Stomach smooth muscle (tissue), 2 donors: ENCODE results near the gene TMEM109.
"Not testable (repeated sequence)": the region's sequence is repeated elsewhere in the genome, so short reads cannot be mapped to it uniquely, and the experiment has no call there.

ENCODE experiments used
- H3K27ac ChIP-seq: one replicate; pipeline ENCODE4 v1.7.0; 2013; ENCODE audit warnings: mild to moderate bottlenecking, low read length, inconsistent platforms
- H3K27me3 ChIP-seq, 2 donors: one replicate each; pipeline ENCODE4 v1.7.0; 2013; ENCODE audit warnings: low read length in 2 of 2; ENCODE audit not compliant: insufficient read depth in 2 of 2, control insufficient read depth in 1 of 2
- H3K36me3 ChIP-seq, 2 donors: one replicate each; pipeline ENCODE4 v1.7.0; 2013; ENCODE audit warnings: low read length in 2 of 2; ENCODE audit not compliant: control insufficient read depth in 2 of 2, insufficient read depth in 2 of 2
- H3K4me1 ChIP-seq: one replicate; pipeline ENCODE4 v1.7.0; 2013; ENCODE audit warnings: low read length; ENCODE audit not compliant: control insufficient read depth, insufficient read depth
- H3K4me3 ChIP-seq, 2 donors: one replicate each; pipeline ENCODE4 v1.7.0; 2013; ENCODE audit warnings: low read length in 2 of 2
- H3K9ac ChIP-seq, 2 donors: one replicate each; pipeline ENCODE4 v1.7.0; 2013; ENCODE audit warnings: low read length in 2 of 2, mild to moderate bottlenecking in 1 of 2
- H3K9me3 ChIP-seq, 2 donors: one replicate each; pipeline ENCODE4 v1.7.0; 2013; ENCODE audit warnings: low read length in 2 of 2; ENCODE audit not compliant: control insufficient read depth in 2 of 2
- donor health status: healthy.
- donor health status: Pancreatic carcinoma.

The TMEM109 gene

GRCh38 chr11:60900673-60901404, 13.1 kb upstream of the TMEM109 start:
- Histone ChIP-seq H3K27ac (no peak overlapping the region), H3K36me3 (peaks cover 58 to 67% of the 10 kb centered on the region in 2 donors), H3K27me3 (no peaks in the 10 kb centered on the region), H3K9me3 (no peaks in the 10 kb centered on the region), H3K4me1 (peaks cover 20% of the 10 kb centered on the region), H3K9ac (no peak overlapping the region), H3K4me3 (no peak overlapping the region)

- Histone ChIP-seq H3K27me3 (no peaks in the 10 kb centered on the region), H3K27ac (no peak overlapping the region), H3K4me1 (peaks cover 28% of the 10 kb centered on the region), H3K4me3 (no peak overlapping the region), H3K9me3 (no peaks in the 10 kb centered on the region), H3K9ac (no peak overlapping the region), H3K36me3 (peaks cover 44 to 53% of the 10 kb centered on the region in 2 donors)
Observed at GRCh38 chr11:60902625-60903024, 11.3 kb upstream of the TMEM109 start.

DNA sequence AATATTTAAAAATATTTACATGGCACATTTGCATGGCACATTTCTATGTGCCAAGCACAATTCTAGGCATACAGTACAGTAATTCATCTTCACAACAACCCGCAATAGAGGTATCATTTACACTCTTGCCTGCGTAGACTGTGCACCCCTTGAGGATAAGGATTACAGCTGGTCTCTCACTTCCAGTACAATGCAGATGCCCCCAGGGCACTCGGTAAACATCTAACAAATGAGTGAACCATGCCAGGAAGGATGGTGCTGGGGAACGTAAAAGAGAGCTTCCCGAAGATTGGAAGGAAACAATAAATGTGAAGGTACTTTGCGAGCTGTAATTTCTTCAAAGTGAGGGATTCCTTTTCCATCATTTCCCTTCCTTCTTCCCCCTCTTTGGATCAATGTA, 8.9 kb upstream of the TMEM109 start:
- H3K27ac ChIP-seq = no peak overlapping the region
- no peaks in the 10 kb centered on the region for H3K9me3 ChIP-seq
- H3K27me3 ChIP-seq = no peaks in the 10 kb centered on the region
- peaks cover 28% of the 10 kb centered on the region for H3K4me1 ChIP-seq
- peaks cover 26 to 33% of the 10 kb centered on the region in 2 donors for H3K36me3 ChIP-seq
- H3K9ac ChIP-seq = peak overlapping the region; percentile 84 to 90
- peak overlapping the region; percentile 88 to 93 for H3K4me3 ChIP-seq

DNA sequence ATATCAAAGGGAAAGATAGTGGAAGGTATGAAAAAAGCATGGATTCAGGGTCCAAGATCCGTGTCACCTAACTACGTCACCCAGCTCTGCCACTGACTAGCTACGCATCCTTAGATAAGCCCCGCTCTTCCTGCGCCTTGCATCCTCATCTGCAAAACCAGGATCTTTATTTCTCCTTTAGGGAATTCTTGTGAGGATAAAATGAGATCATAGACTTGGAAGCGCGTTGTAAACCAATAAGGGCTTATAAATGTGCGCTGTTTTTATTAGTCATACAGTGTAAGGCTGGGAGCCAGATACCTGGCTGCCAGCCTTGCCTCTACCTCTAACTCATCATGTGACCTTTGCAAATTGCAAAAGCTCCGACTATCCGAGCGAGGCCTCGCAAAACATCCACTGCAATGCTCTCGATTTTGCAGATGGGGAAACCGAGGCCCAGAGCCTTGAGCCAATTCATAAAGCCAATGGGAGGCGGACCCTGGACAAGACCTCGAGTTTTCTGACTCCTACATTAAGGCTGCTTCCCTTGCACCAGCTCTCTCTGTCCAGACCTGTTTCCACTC, 8.3 kb upstream of the TMEM109 start:
- no peaks in the 10 kb centered on the region for H3K9me3 ChIP-seq
- peaks cover 28% of the 10 kb centered on the region for H3K4me1 ChIP-seq
- peak overlapping the region; percentile 88 for H3K27ac ChIP-seq
- peaks cover 0 to 1% of the 10 kb centered on the region in 2 donors for H3K27me3 ChIP-seq
- peak overlapping the region; percentile 84 to 90 for H3K9ac ChIP-seq
- peak overlapping the region; percentile 88 to 93 for H3K4me3 ChIP-seq
- peaks cover 20 to 27% of the 10 kb centered on the region in 2 donors for H3K36me3 ChIP-seq

DNA sequence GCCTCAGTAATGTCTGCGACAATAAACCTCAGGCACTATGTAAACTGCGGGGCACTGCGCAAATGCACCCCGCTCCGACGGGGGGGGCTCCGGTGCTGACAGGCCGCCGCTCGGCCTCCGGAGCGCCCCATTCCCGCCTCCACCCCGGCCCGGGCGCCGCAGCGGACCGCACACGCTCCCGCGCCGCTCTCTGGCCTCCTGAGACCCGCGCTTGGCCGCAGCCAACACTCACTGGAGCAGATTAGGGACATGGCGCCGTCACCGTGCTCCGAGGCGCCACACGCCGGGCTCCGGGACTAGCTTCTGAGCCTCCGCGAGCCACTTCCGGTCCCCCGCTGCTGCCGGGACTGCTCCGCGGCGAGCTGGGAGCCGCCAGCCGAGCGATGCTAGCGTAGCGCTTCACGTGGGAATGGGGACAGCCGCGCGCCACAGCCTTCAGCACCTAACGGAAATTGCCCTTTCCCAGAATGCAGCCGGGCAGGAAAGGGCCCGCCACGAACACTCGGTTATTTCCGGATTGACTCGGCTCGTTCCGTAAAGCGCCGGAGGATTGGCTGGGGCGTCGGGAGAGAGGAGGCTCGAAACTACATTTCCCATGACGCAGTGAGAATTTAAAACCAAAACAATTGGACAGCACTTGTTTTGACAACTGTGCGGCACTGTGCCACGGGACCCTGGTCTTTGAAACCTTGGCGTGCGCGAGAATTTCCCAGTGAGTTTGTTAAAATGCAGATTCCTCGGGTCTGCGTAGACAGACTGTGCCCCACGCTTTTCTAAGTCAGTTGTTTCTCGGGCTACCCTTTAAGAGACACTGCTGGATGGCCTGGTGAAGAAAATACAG, 7.6 kb upstream of the TMEM109 start, which contains the start of gene PRPF19:
TSS of gene PRPF19 (minus strand) at position 454 of the 841 bp plus-strand sequence. CDS start at position 251, 203 bp downstream.
- peak within 1 kb of the TSS; percentile 88 to 93 for H3K4me3 ChIP-seq
- peak within 1 kb of the TSS; percentile 88 for H3K27ac ChIP-seq
- peaks cover 14 to 22% of the 10 kb centered on the region in 2 donors for H3K36me3 ChIP-seq
- peak within 1 kb of the TSS; percentile 84 to 90 for H3K9ac ChIP-seq
- H3K27me3 ChIP-seq = peaks cover 3% of the 10 kb centered on the region in 2 donors
- no peaks in the 10 kb centered on the region for H3K9me3 ChIP-seq
- peaks cover 28% of the 10 kb centered on the region for H3K4me1 ChIP-seq

DNA sequence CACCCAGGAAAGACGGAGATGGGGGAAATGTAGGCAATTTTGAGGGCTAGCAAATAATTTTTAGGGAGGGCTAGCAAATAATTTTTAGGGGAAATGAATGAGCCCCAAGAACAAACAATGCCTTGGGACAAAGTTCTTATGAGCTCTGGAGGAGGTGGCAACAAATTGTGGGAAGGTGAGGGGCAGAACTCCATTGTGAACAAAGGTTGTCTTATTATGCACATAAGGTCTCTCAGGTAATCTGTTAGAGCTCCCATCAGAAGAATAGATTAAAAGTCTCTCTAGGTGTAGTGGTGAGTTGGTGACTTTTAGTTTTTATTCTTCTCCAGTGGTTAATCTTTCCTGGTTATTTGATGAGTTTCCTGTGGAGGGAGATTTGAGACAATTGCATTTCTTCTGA, 5.2 kb upstream of the TMEM109 start:
- H3K9ac ChIP-seq = no peak overlapping the region
- no peak overlapping the region for H3K27ac ChIP-seq
- H3K36me3 ChIP-seq = no peaks in the 10 kb centered on the region
- peaks cover 3% of the 10 kb centered on the region in 2 donors for H3K27me3 ChIP-seq
- peaks cover 32% of the 10 kb centered on the region for H3K4me1 ChIP-seq
- no peak overlapping the region for H3K4me3 ChIP-seq
- no peaks in the 10 kb centered on the region for H3K9me3 ChIP-seq

GRCh38 chr11:60909680-60910280, 4.2 kb upstream of the TMEM109 start:
- not testable (repeated sequence) for H3K9me3 ChIP-seq, H3K4me3 ChIP-seq, H3K9ac ChIP-seq, H3K27ac ChIP-seq, H3K36me3 ChIP-seq, H3K27me3 ChIP-seq
- H3K4me1 ChIP-seq = peaks cover 29% of the 10 kb centered on the region

DNA sequence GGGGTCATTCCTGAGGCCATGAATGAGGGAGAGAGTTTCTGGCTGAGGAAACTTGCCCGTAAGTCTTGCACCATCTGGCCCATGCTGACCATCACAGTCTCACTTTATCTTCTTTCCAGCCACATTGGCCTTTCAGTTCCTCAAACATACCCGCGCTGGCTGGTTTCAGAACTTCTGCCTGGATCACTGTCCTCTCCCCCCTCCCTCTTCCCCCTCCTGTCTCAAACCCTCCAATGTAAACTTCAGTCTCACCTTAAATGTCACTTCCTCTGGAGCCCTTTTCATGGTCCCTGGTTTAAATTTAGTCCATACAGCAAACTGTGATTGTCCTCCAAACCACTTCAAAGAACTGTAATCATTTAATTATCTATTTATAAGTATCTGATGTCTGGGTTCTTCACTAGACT, 3.7 kb upstream of the TMEM109 start:
- H3K4me1 ChIP-seq = peaks cover 27% of the 10 kb centered on the region
- no peak overlapping the region for H3K27ac ChIP-seq
- H3K36me3 ChIP-seq = no peaks in the 10 kb centered on the region

DNA sequence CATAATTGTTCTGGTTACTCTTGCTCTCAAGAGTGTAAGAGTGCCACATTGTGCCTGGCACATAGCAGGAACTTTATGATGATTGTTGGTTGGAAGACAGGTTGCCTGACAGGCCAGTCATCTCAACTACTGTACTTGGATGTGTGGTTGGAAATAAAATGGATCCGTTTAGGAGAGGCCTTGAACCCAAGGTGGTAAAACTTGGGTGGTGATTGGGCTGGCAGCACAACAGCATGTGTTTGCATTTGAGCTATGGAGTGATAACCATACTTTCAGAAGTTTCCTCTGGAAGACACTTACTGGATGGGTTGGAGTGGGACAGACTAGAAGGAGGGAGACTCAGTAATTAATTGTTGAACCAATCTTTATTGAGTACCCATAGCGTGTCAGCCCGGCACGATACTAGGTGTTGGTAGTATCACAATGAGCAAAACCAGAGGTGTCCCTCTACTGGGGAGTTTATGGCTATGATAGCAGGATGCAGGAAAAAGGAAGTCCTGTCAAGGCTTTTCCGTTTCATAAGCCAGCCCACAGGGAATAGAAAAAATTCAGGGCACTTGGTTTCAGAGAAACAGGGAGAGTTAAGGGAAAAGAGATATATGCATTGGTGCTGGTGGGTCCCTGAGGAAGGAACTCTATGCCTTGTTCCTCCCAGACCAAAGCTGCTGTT, 3.1 kb upstream of the TMEM109 start:
- Histone ChIP-seq H3K36me3 (no peaks in the 10 kb centered on the region), H3K27ac (no peak overlapping the region), H3K27me3 (peaks cover 3% of the 10 kb centered on the region in 2 donors)

More for the DNA sequence above, 3.7 kb upstream of the TMEM109 start:
- H3K9me3 ChIP-seq = no peaks in the 10 kb centered on the region
- no peak overlapping the region for H3K9ac ChIP-seq
- peaks cover 3% of the 10 kb centered on the region in 2 donors for H3K27me3 ChIP-seq
- no peak overlapping the region for H3K4me3 ChIP-seq

More for the DNA sequence above, 3.1 kb upstream of the TMEM109 start:
- no peak overlapping the region for H3K9ac ChIP-seq
- no peaks in the 10 kb centered on the region for H3K9me3 ChIP-seq
- H3K4me1 ChIP-seq = peaks cover 27% of the 10 kb centered on the region
- no peak overlapping the region for H3K4me3 ChIP-seq
